GM18502 (cell line): Measurements from ENCODE around the gene UBA1.

Source experiments
- ATAC-seq: cut with Tn5 transposase; IDR thresholded peaks from one replicate; pipeline ENCODE4 v1.9.1; 2021; ENCODE audit warnings: mild to moderate bottlenecking; ENCODE audit not compliant: unreplicated experiment, poor library complexity

UBA1 gene

GRCh38 chrX:47169726-47170515 lies 23.7 kb upstream of the UBA1 start:
- no peak for ATAC-seq

DNA sequence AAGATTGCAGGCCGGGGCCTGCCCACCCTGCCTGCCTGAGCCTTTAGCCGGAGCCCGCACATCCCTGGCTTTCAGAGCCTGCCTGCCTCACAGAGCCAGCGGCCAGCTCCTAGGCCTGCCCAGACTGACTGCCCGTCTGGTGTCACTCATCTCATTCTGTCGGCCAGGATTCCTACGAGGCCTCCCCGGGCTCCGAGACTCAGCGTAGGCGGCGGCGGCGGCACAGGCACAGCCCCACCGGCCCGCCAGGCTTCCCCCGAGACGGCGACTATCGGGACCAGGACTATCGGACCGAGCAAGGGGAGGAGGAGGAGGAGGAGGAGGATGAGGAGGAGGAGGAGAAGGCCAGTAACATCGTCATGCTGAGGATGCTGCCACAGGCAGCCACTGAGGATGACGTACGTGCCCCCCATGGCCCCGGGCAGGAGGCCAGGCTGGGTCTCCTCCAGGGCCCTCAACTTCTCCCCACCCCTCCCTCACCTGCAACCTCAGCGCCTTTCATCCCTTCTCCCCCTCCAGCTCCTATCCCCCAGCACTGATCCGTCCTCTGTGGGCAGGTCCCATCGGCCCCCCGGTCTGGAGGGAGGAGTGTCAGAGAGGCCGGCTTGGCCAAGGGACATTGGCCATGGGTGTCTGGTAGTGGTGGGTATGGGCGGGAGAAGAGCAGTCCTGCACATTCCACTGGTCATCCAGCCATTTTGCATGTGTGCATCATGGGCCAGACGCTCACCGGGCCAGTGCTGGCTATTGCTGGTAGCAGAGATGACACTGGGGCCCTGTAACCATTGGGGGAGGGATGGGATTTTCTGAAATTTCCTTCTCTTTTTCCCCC lies 22.6 kb upstream of the UBA1 start:
- ATAC-seq = no peak

DNA sequence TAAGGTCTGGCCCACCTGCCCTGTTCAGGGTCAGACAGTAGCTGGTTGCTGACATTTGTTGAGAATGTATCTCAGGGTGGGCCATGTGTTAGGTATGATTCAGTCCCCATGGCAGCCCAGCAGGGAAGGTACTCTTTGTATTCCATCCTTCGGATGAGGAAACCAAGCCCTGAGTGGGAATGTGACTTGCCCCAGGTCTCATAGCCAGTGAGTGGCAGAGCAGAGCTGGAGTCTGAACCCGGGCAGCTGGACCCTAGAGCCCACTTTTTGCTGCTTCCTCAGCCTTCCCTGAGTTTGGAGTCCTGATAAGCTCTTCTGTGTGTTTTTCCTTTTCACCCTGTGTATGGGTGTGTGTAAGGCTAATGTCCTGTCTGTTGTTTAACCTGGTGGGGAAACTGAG lies 21.6 kb upstream of the UBA1 start:
- no peak for ATAC-seq

- no peak for ATAC-seq
Observed at GRCh38 chrX:47172549-47172948, 21.1 kb upstream of the UBA1 start.

- no peak for ATAC-seq
Observed at GRCh38 chrX:47172971-47173792, 20.4 kb upstream of the UBA1 start.

DNA sequence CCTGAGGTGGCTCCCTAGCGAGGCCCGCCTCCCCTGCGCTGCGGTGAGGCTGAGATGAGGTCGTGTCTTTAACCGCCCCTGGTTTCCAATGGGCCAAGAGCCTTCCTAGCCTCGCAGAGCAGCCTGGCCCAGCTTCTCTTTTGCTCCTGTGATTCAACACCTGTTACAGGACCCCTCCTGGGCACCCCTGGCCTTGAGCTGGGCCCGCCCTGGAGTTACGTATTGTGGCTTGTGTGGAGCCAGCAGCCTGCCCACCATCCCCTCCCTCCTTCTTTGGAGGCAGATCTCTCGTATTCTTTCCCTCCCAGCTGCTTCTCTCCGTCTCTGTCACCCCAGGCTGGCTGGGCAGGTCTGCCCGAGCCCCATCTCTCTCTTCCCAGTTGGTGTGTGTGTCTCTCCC lies 19.3 kb upstream of the UBA1 start:
- ATAC-seq = no peak

DNA sequence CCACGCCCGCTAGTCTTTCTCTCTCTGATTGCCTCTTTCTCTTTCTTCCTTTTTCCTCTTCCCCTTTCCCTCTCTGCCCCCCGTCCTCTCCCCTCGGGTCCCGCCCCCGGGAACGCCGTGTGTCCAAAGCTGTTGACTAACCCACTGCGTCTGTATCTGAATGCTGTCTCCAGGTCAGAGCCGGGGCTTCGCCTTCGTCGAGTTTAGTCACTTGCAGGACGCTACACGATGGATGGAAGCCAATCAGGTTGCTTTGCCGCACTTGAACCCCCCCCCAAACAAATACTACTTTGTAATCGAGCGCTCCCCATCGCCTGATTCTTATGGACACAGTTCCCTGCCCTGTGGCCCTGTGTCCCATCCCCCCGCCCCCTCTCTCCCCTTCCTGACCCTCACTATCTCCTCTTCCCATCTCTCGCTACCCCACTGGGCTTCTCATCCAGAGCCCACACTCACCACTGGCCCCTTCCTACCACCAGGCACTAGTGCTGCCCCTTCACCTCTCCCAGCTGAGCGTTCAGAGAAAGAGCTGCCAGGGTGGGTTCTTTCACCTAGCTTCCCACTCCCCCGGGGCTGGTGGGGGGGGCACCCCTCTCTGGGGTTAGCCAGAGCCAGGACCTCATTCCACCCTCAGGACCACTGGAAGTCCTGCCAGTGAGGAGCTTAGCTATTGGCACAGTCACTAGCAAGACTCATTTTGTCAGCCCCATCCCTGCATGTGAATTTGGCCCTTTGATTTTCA lies 18.6 kb upstream of the UBA1 start:
- ATAC-seq = no peak

GRCh38 chrX:47175588-47175980 lies 18.0 kb upstream of the UBA1 start:
- no peak for ATAC-seq

DNA sequence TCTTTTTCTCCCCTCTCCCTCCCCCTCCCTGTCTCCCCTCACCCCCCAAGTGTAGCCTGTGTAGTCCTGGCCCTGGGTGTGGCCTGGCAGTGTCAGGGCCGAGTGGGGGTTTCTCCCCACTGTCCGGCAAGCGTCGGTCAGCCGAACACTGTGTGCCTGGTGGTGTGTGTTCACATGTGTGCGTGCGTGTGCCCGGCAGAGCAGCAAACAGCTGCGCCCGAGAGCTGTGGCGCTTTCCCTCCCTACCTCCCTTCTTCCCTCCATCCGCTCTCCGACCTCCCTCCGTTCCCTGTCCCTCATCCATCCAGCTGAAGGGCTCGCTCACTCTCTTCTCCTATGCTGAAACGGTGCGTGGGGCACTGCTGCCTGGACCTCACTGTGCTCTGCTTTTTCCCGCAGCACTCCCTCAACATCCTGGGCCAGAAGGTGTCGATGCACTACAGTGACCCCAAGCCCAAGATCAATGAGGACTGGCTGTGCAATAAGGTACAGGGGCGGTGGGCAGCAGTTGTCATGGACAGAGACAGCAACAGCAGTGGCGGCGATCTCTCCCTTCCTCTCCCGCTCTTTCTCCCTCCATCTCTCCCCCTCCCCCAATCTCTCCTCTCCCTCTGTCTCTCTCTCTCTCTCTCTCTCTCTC lies 17.4 kb upstream of the UBA1 start:
- ATAC-seq = no peak

DNA sequence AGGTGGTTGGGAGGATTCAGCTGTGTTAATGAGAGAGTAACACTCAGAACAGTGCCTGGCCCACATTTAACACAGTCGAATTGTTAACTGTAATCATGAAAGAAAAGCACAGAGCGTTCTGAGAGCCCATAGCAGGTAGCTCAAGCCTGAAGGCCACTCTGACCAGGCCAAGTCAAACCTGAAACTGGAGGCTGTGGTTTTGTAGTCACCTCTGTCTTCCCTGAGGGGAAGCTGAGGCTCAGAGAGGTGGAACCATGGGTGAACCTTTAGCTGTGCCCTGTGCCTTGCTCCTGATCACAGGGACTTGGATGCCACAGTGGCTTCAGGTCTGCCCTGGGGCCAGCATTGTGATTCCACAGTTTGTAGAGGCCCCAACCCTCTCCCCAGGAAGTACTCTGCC lies 16.6 kb upstream of the UBA1 start:
- no peak for ATAC-seq

GRCh38 chrX:47178337-47178736 lies 15.3 kb upstream of the UBA1 start:
- ATAC-seq = no peak

DNA sequence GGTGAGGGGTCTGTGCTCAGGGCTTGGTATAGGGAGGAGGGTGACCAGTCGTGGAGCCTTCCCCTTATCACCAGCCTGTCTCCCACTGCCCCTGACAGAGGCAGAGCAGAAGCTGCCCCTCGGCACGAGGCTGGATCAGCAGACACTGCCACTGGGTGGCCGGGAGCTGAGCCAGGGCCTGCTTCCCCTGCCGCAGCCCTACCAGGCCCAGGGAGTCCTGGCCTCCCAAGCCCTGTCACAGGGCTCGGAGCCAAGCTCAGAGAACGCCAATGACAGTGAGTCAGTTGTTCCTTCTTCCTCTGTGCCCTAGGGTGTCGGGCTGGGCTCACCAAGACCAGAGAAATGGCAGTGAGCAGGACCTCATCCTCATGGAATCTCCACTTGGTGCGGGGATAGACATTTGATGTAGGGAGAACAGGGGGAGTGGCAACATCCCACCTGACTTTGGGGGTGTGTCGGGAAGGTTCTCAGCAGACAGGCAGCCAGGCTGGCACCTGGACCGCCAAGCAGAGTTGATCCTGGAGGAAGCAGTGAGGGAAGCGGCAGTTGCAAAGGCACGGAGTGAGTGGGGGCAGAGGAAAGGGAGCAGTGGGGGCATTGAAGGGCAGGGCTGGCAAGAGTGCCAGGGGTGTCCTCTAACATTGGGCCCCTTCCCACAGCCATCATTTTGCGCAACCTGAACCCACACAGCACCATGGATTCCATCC lies 14.3 kb upstream of the UBA1 start:
- no peak for ATAC-seq

GRCh38 chrX:47179928-47180255 lies 13.7 kb upstream of the UBA1 start:
- no peak for ATAC-seq

- ATAC-seq = no peak
Observed at GRCh38 chrX:47180346-47180745, 13.3 kb upstream of the UBA1 start.

- no peak for ATAC-seq
Observed at GRCh38 chrX:47181301-47181700, 12.3 kb upstream of the UBA1 start.

DNA sequence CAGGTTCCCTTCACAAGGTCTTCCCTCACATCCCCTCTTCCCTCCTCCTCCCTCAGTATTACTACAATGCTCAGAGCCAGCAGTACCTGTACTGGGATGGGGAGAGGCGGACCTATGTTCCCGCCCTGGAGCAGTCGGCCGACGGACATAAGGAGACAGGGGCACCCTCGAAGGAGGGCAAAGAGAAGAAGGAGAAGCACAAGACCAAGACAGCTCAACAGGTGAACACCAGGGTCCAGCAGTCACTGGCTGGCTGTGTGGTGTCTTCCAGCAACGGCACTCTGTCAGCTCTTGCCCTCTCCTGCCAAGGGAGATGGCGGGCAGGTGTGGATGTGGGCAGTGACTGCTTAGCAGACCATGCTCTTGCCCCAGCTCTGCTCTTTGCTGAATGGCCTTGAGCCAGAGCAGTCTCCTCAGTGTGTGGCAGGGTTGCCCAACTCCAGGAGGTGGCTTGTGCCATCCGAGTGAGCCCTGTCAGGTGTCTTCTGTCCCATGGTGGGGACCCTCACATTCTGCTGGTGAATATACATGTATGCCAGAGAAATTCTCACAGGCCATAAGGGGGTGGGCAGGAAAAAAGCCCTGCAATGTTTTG lies 11.4 kb upstream of the UBA1 start:
- ATAC-seq = no peak

GRCh38 chrX:47184486-47184885 lies 9.1 kb upstream of the UBA1 start:
- no peak for ATAC-seq

DNA sequence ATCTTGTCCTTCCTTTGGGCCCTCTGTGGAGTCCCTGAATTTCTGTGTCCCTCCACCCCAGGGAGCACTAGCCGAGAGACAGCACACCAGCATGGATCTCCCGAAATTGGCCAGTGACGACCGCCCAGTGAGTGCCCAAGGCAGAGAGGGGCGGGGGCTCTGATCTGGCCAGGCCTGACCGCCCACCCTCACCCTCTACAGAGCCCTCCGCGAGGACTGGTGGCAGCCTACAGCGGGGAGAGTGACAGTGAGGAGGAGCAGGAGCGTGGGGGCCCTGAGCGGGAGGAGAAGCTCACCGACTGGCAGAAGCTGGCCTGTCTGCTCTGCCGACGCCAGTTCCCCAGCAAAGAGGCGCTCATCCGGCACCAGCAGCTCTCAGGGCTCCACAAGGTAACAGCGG lies 8.4 kb upstream of the UBA1 start:
- no peak for ATAC-seq
